Bronchial epithelial cell (primary cell): ENCODE data around the gene MLNR. TPM values are rescaled to one million over a fixed set of nuclear protein-coding genes. Genes with fewer than 3 reads are reported as not detected.

Experiments
- DNase-seq: peaks from one replicate; pipeline ENCODE4 v3.0.0-alpha.2; 2010; ENCODE audit warnings: low read depth
- FAIRE-seq: peaks from 2 replicates; lab custom pipeline; 2011; peaks lifted over from hg19 to GRCh38; lab: Jason Lieb, UNC
- H3K27me3 ChIP-seq: 2 replicates; pipeline ENCODE4 v1.5.1; 2011; ENCODE audit warnings: low read length; ENCODE audit not compliant: control insufficient read depth, insufficient read depth
- H3K36me3 ChIP-seq: 2 replicates; pipeline ENCODE4 v1.5.1; 2011; ENCODE audit warnings: low read length; ENCODE audit not compliant: control insufficient read depth, insufficient read depth
- H3K4me3 ChIP-seq: 2 replicates; pipeline ENCODE4 v1.5.1; 2011; ENCODE audit warnings: mild to moderate bottlenecking, low read depth, low read length, control low read depth
- CTCF ChIP-seq: IDR thresholded peaks from 2 replicates; pipeline ENCODE4 v1.5.1; 2011; ENCODE audit warnings: mild to moderate bottlenecking, moderate library complexity, low read length, control low read depth, inconsistent platforms; ENCODE audit not compliant: insufficient read depth, severe bottlenecking
- total RNA-seq: library from RNA; depleted of rRNA; stranded (reverse); fragments of >200 nt; gene quantifications from 2 replicates; pipeline ENCODE4 v1.2.1, GENCODE V29; 2014

The MLNR gene
- total RNA-seq, 1 donor from 2014 or later = not detected

- no peak for DNase-seq
- TF ChIP-seq CTCF = no peak
- FAIRE-seq = no peak
These were observed 26.9 kb downstream of the MLNR start for GRCh38 chr13:49246850-49247642.

GRCh38 chr13:49247643-49248621, 27.8 kb downstream of the MLNR start, which contains the start of gene CDADC1:
Gene CDADC1, plus strand, starts transcription at chr13:49247925. Its CDS starts 113 bp downstream, at chr13:49248038.
- FAIRE-seq (no peak), DNase-seq (peak; percentile 89)
- Histone ChIP-seq H3K4me3 (peak within 1 kb of the TSS; percentile 82), H3K27me3 (no peaks in the 10 kb centered on the region), H3K36me3 (no peaks in the 10 kb centered on the region)
- peak; percentile 4 for TF ChIP-seq CTCF

More at GRCh38 chr13:49246850-49247642, 26.9 kb downstream of the MLNR start:
- H3K36me3 ChIP-seq = no peaks in the 10 kb centered on the region
- H3K27me3 ChIP-seq = no peaks in the 10 kb centered on the region
- peak overlapping the region; percentile 82 for H3K4me3 ChIP-seq

GRCh38 chr13:49248622-49249002, 28.5 kb downstream of the MLNR start:
- FAIRE-seq = no peak
- DNase-seq = peak; percentile 7
- TF ChIP-seq CTCF = peak; percentile 11
- H3K36me3 ChIP-seq = peaks cover under 1% of the 10 kb centered on the region
- H3K27me3 ChIP-seq = no peaks in the 10 kb centered on the region
- peak overlapping the region; percentile 82 for H3K4me3 ChIP-seq

- Histone ChIP-seq H3K36me3 (peaks cover 6% of the 10 kb centered on the region), H3K4me3 (no peak overlapping the region), H3K27me3 (no peaks in the 10 kb centered on the region)
- DNase-seq (no peak), FAIRE-seq (no peak)
- no peak for TF ChIP-seq CTCF
These were observed 31.2 kb downstream of the MLNR start for GRCh38 chr13:49251326-49251725.

- H3K27me3 ChIP-seq = no peaks in the 10 kb centered on the region
- TF ChIP-seq CTCF = no peak
- FAIRE-seq = no peak
- H3K4me3 ChIP-seq = no peak overlapping the region
- peaks cover 6% of the 10 kb centered on the region for H3K36me3 ChIP-seq
- no peak for DNase-seq
These were observed 33.2 kb downstream of the MLNR start for GRCh38 chr13:49253310-49253709.
